ENCODE results near the gene C2orf68.
"Not testable (repeated sequence)": the region's sequence is repeated elsewhere in the genome, so short reads cannot be mapped to it uniquely, and the experiment has no call there.

Gene C2orf68

GRCh38 chr2:85600951-85601770 lies 10.7 kb downstream of the C2orf68 start:
- H3K27ac ChIP-seq, result no peak overlapping the region
- no peak for DNase-seq (ENCODE audit: low read depth, low spot score)

DNA sequence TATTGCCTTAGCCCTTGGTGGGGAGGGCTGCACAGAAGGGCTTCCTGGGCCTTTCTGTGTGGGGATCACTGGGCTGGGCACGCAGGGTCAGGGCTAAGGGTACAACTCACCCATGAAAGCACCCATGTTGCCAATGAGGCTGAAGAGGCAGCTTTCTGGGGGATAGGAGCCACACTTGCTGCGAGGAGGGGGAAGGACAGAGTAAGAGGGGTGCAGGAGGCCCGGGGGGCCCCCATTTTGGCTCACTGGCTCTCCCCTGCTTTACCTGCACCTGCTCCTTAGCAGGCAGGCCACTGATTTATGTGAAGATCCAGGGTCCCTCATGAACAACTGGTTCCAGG lies 11.7 kb downstream of the C2orf68 start:
- DNase-seq (ENCODE audit: low read depth, low spot score), result no peak
- no peak overlapping the region for H3K27ac ChIP-seq

DNA sequence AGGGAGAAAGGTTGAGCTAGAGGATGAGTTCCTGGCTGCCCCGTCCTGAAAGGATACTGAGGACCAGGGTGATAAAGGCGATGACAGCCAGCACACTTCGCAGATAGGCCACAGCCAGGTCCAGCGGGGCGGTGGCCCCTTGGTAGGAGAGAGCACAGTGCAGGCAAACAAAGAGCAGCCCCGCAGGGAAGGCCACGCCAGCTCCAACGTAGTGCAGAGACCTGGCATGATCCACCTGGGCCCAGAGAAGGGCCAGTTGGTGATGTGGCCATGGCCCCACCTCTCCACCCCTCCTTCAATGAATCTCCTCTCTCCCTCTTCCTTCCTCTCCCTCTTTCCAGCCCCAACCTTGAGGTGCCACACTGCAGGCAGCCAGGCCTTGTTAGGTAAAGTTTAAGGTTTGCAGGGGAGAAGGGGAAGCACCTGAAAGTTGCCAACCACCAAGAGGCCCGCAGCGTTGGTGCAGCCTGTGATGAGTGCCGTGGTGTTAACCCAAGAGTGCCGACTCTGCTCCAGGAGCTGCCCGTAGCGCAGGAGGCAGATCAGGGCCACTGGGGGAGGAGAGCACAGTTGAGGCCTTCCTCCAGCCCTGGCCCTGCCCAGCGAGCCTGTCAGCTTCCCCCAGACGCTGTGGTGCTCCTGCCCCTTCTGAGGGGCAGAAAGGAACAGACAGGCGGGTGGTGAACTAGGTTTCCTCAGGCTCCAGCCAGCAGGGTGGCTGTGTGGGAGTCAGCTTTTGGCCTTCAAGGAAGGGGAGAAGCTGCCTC lies 12.2 kb downstream of the C2orf68 start:
- no peak for DNase-seq (ENCODE audit: low read depth, low spot score)
- no peak overlapping the region for H3K27ac ChIP-seq

DNA sequence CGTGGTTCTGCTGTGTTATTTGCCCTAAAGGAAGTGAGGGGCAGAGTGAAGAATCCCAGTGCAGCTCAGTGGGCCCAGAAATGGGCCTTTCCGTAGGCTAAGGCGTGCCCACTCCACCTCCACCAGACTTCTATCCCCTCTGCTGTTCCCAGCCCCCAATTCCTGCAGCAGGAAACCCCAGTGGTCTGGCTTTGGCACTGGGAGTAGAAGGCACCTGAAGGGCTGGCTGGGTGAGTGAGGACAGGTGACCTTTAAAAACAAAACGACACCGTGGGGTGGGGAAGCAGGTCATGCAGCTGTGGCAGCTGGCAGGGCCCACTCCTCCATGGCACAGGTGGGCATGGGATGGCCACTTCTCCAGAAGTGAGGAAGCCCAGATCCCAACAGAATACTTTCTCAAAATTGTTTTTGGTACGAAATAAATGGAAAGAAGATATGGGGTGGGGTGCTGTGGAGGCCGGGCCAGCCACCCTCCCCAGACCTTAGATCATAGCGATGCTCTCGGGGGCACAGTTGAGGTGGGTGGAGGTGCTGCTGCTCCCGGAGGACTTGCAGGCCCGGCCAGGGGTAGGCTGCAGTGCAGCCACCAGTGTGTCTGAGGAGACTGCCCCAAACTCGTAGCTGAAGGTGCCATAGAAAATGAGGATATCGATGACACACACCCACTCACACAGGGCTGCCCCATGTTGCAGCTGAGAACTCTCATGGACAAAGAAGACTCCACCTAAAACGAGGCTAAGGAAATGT lies 13.1 kb downstream of the C2orf68 start:
- H3K27ac ChIP-seq, result no peak overlapping the region
- DNase-seq (ENCODE audit: low read depth, low spot score), result no peak

DNA sequence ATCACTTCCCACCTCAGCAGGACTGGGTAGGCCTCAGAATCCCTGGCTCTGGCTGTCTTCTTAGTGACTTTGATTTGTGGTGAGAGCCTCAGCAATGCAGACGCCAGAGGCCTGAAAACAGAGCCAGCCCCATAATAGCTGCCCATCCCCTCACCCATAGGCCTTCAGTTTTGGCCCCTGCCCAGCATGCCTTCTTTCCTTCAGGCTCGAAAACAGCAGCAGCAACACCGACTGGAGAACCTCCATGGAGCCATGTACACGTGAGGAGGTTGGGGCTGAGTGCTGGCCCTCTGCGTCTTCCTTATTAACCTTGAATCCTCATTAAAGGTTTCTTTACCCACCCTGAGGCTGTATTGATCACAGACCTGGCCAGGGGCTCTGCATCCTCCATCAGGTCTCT lies 14.6 kb downstream of the C2orf68 start:
- no peak for DNase-seq (ENCODE audit: low read depth, low spot score)
- H3K27ac ChIP-seq, result no peak overlapping the region

GRCh38 chr2:85596486-85597143 lies 15.3 kb downstream of the C2orf68 start:
- DNase-seq (ENCODE audit: low read depth, low spot score), result no peak
- H3K27ac ChIP-seq, result no peak overlapping the region

- peak overlapping the region; percentile 82 for H3K27ac ChIP-seq
These were observed 15.9 kb downstream of the C2orf68 start for GRCh38 chr2:85596026-85596333.

DNA sequence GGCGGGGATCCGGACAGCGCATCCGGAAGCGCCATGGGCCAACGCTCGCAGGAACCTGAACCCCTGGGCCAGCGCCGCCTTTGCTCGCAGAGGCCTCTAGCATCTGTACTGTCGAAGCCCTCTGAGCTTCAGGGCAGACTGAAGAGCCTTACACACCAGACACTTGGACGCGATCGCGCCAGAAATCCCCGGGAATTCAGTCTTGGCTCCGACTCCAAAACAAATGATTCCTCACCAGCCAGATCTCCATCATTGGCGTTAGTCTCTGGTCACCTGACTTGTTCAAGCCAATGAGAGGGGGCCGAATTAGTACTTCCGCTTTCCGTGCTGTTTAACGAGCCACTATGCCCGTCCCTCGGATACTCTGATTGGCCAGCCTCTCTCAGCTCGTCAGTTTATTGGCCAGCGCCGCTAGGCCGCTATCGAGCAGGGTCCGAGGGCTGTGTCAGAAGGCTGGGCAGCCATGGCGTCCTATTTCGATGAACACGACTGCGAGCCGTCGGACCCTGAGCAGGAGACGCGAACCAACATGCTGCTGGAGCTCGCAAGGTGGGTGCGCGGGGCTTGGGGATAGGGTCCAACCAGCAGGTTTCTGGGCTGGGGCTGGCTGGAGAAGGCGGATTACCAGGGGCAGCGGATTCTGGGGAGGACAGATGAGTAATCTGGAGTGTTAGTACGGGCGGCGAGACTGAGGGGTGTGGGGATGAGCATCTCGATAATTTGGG lies 16.4 kb downstream of the C2orf68 start, which contains the start of gene RNF181:
Gene RNF181 (plus strand): TSS at position 445 of the 725 bp plus-strand sequence. CDS start 19 bp downstream, at position 464.
- DNase-seq (ENCODE audit: low read depth, low spot score), result peak; percentile 98
- peak within 1 kb of the TSS; percentile 82 for H3K27ac ChIP-seq

More at GRCh38 chr2:85596026-85596333, 15.9 kb downstream of the C2orf68 start:
- DNase-seq (ENCODE audit: low read depth, low spot score), result no peak

- no peak for DNase-seq (ENCODE audit: low read depth, low spot score)
- peak overlapping the region; percentile 82 for H3K27ac ChIP-seq
These were observed 17.1 kb downstream of the C2orf68 start for GRCh38 chr2:85594715-85595300.

GRCh38 chr2:85593023-85593422 lies 18.8 kb downstream of the C2orf68 start:
- DNase-seq (ENCODE audit: low read depth, low spot score), result no peak
- no peak overlapping the region for H3K27ac ChIP-seq

GRCh38 chr2:85592299-85592698 lies 19.6 kb downstream of the C2orf68 start:
- not testable (repeated sequence) for DNase-seq (ENCODE audit: low read depth, low spot score)

DNA sequence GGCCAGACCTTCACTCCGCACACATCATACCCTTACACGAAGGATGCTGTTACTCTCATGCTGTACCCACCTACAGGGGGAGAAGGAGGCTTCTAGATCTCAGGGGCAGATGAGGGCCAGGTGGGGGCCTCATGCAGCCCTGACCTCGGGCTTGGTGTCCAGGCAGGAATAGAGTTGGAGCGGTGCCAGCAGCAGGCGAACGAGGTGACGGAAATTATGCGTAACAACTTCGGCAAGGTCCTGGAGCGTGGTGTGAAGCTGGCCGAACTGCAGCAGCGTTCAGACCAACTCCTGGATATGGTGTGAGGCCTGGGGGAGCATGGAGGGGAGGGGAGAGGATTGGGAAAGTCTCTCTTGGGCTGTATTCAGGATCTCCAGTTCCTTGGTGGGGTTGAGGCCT lies 20.3 kb downstream of the C2orf68 start:
- H3K27ac ChIP-seq, result peak overlapping the region; percentile 67
- DNase-seq (ENCODE audit: low read depth, low spot score), result no peak

More at GRCh38 chr2:85592299-85592698, 19.6 kb downstream of the C2orf68 start:
- H3K27ac ChIP-seq, result peak overlapping the region; percentile 67

DNA sequence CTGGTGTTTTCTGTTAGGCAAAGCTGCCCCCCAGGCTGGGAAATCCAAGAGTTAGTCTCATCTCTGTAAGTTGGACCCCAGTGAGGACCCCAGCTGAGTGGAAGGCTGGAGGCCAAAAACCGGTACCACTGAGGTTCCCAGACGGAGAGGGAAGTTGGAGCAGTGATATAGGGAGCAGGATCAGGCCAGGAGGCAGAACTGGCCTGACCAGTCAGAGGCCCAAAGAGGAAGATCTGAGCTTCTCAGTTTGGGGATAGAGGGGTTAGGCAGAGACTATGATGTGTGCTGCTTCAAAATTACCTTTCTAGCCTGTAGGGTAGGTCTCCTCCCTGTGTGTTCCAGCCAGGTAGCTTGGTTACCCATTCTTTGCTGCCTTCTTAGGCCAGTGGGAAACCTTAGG lies 20.9 kb downstream of the C2orf68 start:
- peak overlapping the region; percentile 67 for H3K27ac ChIP-seq
- no peak for DNase-seq (ENCODE audit: low read depth, low spot score)

DNA sequence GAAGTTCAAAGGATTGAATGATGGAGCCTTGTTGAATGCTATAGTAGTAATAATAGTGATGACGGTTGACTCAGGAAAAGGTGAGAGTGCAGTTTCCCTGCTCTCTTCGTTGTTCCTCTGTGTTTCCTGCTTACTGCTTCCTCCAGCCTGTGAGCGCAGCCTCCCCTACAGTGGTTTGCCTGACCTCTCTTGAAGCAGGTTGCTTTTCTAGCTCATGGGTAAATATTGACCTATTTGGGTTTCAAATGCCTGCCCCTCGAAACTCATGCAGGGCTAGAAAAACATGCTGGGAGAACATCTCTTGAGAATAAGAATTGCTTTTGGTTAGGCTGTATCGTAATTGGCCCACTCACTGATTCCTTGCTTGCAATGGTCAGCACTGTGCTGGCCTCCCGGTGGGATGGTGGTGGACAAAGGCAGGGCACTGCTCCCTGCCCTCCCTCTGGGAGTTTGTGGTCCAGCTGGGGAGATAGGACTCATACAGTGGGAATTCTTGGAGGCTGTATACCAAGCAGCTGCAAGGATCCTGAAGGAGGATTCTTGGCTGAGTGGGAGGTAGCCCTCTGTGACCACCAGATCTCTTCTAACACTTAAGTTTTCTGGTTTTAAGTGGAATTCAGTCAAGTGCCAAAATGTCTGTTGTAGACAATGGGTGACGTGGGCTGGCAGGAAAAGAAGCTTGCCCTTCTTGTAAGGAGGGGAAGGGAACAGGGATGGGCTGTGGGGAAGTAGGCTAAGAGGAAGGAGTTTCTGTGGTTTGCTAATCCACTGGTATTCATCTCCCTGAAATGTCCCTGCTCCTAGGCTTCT lies 21.7 kb downstream of the C2orf68 start:
- no peak for DNase-seq (ENCODE audit: low read depth, low spot score)
- H3K27ac ChIP-seq, result peak overlapping the region; percentile 67

DNA sequence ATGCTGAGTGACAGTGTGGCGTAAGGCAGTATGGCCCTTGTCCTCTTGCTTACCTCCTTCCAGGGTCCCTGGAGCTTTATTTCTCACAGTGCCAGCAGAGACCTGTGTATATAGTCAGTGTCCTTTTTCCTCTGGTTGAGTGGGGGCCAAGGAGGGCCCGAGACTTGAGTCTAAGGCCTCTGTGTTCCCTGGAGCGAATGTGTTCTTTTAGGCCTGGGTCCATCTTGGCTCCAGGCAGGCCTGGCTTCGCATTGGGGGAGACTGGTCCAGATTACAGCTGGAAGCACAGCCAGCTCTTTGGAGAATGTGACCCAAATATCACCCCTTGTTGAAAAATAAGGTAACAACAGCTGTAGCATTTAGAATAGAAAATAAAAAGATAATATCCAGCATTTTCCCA lies 22.7 kb downstream of the C2orf68 start:
- DNase-seq (ENCODE audit: low read depth, low spot score), result no peak
- H3K27ac ChIP-seq, result no peak overlapping the region

DNA sequence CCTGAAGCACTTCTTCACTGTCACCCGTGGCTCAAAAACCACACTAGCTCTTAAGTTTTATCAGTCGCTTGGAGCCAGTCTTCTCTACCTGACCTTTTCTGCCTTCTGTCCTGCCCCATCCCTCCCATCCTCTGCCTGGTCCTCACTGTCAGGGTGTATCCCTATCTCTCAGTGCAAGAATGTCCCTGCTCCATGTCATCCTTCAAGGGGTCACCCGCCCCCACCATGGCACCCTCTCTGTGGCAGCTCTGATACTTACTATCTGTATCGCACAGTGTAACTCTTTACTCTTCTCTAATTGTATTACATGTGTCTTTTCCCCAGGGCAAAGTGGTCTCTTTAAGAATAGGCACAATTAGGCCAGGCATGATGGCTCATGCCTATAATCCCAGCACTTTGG lies 23.2 kb downstream of the C2orf68 start:
- no peak overlapping the region for H3K27ac ChIP-seq
- DNase-seq (ENCODE audit: low read depth, low spot score), result no peak

DNA sequence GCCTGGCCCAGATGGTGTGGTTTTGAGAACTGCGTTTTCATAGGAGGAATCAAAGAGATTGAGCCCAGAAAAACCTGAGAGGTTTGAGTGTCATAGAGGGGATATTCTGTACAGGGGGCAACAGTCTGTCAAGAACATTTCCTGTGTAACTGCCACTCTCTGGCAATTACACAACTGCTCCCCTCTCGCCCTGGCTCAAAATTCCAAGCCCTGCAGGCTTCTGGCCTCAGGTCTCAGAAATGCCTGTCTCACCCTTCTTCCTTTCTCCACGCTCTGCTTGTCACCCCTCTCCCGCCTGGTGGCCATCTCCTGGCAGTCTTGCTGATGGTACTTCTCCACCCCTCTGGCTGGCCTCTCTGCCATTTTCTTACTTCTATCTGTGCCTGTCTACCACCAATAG lies 23.6 kb downstream of the C2orf68 start:
- no peak for DNase-seq (ENCODE audit: low read depth, low spot score)
- H3K27ac ChIP-seq, result no peak overlapping the region

- no peak for DNase-seq (ENCODE audit: low read depth, low spot score)
- peak overlapping the region; percentile 74 for H3K27ac ChIP-seq
These were observed 26.1 kb downstream of the C2orf68 start for GRCh38 chr2:85585781-85586105.

Data from epithelial cell of prostate (primary cell).